Measurements from ENCODE around the gene FAM222B. TPM values are rescaled to one million over a fixed set of nuclear protein-coding genes. Genes with fewer than 3 reads are reported as not detected.

Gene FAM222B
- polyA plus RNA-seq, 2 of the 4 experiments (the other 2 are of a cell fraction), result 10.7 to 15.6 TPM

DNA sequence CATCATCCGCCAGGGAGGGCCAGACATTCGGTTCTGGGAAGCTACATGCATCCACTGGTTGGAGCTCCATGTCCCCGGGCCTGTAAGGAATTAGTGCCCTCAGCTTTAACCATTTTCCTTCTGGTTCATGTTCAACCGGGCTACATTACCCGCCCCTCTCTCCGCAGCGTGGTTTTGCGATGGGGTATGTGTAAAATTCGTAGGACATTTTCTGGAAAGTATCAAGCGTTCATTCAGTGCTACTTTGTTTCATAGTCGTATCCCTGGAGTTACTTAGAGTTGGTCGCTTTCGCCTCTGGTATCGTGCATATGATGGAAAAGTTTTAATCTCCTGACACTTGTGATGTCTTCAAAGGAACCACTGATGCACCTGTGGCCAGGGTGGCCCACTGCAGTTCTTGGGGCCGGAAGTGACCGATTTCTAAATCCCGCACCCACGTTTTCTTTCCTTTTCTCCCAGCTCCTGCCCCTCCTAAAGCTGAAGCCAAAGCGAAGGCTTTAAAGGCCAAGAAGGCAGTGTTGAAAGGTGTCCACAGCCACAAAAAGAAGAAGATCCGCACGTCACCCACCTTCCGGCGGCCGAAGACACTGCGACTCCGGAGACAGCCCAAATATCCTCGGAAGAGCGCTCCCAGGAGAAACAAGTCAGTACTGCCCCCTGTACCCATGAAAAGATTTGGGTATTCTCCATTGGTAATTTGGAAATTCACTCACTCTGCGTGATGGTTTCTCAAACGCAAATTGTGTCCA is 122.2 kb downstream of the FAM222B start (continued):
- no peak for TF ChIP-seq NR3C1 (IDR thresholded peaks at IDR 0.05)
- TF ChIP-seq EP300 (IDR thresholded peaks at IDR 0.05), result no peak
- TF ChIP-seq GATA3 (IDR thresholded peaks at IDR 0.05; ENCODE audit: borderline replicate concordance), result no peak
- TF ChIP-seq, protein P1, sequence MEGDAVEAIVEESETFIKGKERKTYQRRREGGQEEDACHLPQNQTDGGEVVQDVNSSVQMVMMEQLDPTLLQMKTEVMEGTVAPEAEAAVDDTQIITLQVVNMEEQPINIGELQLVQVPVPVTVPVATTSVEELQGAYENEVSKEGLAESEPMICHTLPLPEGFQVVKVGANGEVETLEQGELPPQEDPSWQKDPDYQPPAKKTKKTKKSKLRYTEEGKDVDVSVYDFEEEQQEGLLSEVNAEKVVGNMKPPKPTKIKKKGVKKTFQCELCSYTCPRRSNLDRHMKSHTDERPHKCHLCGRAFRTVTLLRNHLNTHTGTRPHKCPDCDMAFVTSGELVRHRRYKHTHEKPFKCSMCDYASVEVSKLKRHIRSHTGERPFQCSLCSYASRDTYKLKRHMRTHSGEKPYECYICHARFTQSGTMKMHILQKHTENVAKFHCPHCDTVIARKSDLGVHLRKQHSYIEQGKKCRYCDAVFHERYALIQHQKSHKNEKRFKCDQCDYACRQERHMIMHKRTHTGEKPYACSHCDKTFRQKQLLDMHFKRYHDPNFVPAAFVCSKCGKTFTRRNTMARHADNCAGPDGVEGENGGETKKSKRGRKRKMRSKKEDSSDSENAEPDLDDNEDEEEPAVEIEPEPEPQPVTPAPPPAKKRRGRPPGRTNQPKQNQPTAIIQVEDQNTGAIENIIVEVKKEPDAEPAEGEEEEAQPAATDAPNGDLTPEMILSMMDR (IDR thresholded peaks at IDR 0.05), result no peak
- TF ChIP-seq PHF8 (IDR thresholded peaks at IDR 0.05; ENCODE audit: borderline replicate concordance, low read depth), result no peak
- TF ChIP-seq FOSL2 (IDR thresholded peaks at IDR 0.05), result no peak
- no peak for TF ChIP-seq FOSL2 (CRISPR knock-in tag; IDR thresholded peaks at IDR 0.05)
- TF ChIP-seq HOXB5 (CRISPR knock-in tag; IDR thresholded peaks at IDR 0.05), result no peak; the same call in 1 of the 2 replicates
- peak; percentile 29; the same call in 1 of the 2 replicates for TF ChIP-seq FOSB (CRISPR knock-in tag; IDR thresholded peaks at IDR 0.05)
- TF ChIP-seq, protein P2, sequence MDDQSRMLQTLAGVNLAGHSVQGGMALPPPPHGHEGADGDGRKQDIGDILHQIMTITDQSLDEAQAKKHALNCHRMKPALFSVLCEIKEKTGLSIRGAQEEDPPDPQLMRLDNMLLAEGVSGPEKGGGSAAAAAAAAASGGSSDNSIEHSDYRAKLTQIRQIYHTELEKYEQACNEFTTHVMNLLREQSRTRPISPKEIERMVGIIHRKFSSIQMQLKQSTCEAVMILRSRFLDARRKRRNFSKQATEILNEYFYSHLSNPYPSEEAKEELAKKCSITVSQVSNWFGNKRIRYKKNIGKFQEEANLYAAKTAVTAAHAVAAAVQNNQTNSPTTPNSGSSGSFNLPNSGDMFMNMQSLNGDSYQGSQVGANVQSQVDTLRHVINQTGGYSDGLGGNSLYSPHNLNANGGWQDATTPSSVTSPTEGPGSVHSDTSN (IDR thresholded peaks at IDR 0.05), result no peak
- no peak for TF ChIP-seq RCOR1 (IDR thresholded peaks at IDR 0.05; ENCODE audit: low read depth, low read length)
- TF ChIP-seq, protein P3, sequence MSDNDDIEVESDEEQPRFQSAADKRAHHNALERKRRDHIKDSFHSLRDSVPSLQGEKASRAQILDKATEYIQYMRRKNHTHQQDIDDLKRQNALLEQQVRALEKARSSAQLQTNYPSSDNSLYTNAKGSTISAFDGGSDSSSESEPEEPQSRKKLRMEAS (IDR thresholded peaks at IDR 0.05), result no peak; the same call in 1 of the 2 replicates
- no peak for TF ChIP-seq NFE2L2 (conservative IDR thresholded peaks at IDR 0.05; ENCODE audit: low read length)
- TF ChIP-seq HDAC2 (IDR thresholded peaks at IDR 0.05), result no peak
- TF ChIP-seq, protein P4, sequence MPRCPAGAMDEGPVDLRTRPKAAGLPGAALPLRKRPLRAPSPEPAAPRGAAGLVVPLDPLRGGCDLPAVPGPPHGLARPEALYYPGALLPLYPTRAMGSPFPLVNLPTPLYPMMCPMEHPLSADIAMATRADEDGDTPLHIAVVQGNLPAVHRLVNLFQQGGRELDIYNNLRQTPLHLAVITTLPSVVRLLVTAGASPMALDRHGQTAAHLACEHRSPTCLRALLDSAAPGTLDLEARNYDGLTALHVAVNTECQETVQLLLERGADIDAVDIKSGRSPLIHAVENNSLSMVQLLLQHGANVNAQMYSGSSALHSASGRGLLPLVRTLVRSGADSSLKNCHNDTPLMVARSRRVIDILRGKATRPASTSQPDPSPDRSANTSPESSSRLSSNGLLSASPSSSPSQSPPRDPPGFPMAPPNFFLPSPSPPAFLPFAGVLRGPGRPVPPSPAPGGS (IDR thresholded peaks at IDR 0.05), result 0 out of 3 replicates have a peak, but pooled peaks have one; percentile 27
- TF ChIP-seq TFCP2L1 (CRISPR knock-in tag; IDR thresholded peaks at IDR 0.05), result 0 out of 2 replicates have a peak, but pooled peaks have one; percentile 55
- TF ChIP-seq, protein P5, sequence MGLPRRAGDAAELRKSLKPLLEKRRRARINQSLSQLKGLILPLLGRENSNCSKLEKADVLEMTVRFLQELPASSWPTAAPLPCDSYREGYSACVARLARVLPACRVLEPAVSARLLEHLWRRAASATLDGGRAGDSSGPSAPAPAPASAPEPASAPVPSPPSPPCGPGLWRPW (IDR thresholded peaks at IDR 0.05), result no peak
- no peak for TF ChIP-seq JUNB (IDR thresholded peaks at IDR 0.05)
- TF ChIP-seq RAD21 (conservative IDR thresholded peaks at IDR 0.05 in 1 of 2, IDR thresholded peaks at IDR 0.05 in 1 of 2), result no peak
- TF ChIP-seq MYC (IDR thresholded peaks at IDR 0.05; ENCODE audit: borderline replicate concordance, low read length), result no peak
- no peak for TF ChIP-seq NPAS2 (CRISPR knock-in tag; IDR thresholded peaks at IDR 0.05; ENCODE audit: borderline replicate concordance)
- TF ChIP-seq, protein P6, sequence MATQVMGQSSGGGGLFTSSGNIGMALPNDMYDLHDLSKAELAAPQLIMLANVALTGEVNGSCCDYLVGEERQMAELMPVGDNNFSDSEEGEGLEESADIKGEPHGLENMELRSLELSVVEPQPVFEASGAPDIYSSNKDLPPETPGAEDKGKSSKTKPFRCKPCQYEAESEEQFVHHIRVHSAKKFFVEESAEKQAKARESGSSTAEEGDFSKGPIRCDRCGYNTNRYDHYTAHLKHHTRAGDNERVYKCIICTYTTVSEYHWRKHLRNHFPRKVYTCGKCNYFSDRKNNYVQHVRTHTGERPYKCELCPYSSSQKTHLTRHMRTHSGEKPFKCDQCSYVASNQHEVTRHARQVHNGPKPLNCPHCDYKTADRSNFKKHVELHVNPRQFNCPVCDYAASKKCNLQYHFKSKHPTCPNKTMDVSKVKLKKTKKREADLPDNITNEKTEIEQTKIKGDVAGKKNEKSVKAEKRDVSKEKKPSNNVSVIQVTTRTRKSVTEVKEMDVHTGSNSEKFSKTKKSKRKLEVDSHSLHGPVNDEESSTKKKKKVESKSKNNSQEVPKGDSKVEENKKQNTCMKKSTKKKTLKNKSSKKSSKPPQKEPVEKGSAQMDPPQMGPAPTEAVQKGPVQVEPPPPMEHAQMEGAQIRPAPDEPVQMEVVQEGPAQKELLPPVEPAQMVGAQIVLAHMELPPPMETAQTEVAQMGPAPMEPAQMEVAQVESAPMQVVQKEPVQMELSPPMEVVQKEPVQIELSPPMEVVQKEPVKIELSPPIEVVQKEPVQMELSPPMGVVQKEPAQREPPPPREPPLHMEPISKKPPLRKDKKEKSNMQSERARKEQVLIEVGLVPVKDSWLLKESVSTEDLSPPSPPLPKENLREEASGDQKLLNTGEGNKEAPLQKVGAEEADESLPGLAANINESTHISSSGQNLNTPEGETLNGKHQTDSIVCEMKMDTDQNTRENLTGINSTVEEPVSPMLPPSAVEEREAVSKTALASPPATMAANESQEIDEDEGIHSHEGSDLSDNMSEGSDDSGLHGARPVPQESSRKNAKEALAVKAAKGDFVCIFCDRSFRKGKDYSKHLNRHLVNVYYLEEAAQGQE (IDR thresholded peaks at IDR 0.05), result no peak
- no peak for TF ChIP-seq RNF2 (IDR thresholded peaks at IDR 0.05; ENCODE audit: borderline replicate concordance, low read depth)
- no peak for TF ChIP-seq RARB (CRISPR knock-in tag; IDR thresholded peaks at IDR 0.05)
- TF ChIP-seq CHD2 (IDR thresholded peaks at IDR 0.05; ENCODE audit: low read length, partially characterized antibody), result no peak
- TF ChIP-seq, protein P7, sequence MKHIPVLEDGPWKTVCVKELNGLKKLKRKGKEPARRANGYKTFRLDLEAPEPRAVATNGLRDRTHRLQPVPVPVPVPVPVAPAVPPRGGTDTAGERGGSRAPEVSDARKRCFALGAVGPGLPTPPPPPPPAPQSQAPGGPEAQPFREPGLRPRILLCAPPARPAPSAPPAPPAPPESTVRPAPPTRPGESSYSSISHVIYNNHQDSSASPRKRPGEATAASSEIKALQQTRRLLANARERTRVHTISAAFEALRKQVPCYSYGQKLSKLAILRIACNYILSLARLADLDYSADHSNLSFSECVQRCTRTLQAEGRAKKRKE (CRISPR knock-in tag; IDR thresholded peaks at IDR 0.05; ENCODE audit: low read depth), result no peak
- TF ChIP-seq CEBPB (IDR thresholded peaks at IDR 0.05), result no peak
- TF ChIP-seq, protein P8, sequence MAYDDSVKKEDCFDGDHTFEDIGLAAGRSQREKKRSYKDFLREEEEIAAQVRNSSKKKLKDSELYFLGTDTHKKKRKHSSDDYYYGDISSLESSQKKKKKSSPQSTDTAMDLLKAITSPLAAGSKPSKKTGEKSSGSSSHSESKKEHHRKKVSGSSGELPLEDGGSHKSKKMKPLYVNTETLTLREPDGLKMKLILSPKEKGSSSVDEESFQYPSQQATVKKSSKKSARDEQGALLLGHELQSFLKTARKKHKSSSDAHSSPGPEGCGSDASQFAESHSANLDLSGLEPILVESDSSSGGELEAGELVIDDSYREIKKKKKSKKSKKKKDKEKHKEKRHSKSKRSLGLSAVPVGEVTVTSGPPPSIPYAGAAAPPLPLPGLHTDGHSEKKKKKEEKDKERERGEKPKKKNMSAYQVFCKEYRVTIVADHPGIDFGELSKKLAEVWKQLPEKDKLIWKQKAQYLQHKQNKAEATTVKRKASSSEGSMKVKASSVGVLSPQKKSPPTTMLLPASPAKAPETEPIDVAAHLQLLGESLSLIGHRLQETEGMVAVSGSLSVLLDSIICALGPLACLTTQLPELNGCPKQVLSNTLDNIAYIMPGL (CRISPR knock-in tag; IDR thresholded peaks at IDR 0.05; ENCODE audit: borderline replicate concordance), result 0 out of 2 replicates have a peak, but pooled peaks have one; percentile 75
- no peak for TF ChIP-seq SREBF2 (IDR thresholded peaks at IDR 0.05)

Measured in A549 (cell line).